Inflammatory macrophage (primary cell): ENCODE results near the gene RSRC1.
A peak's percentile ranks its signal among the peaks of the same experiment; 100 is the strongest.
"Not testable (repeated sequence)": the region's sequence is repeated elsewhere in the genome, so short reads cannot be mapped to it uniquely, and the experiment has no call there.

Experiments used
- DNase-seq, 2 donors: peaks; one replicate each; pipeline ENCODE4 v3.0.0-alpha.2; 2020 to 2022

RSRC1 gene

GRCh38 chr3:158330870-158331269 is 221.0 kb downstream of the RSRC1 start:
- peak; percentile 54 to 76 for DNase-seq

- peak; percentile 12 to 62 for DNase-seq
These were observed 223.8 kb downstream of the RSRC1 start for GRCh38 chr3:158333736-158334135.

DNA sequence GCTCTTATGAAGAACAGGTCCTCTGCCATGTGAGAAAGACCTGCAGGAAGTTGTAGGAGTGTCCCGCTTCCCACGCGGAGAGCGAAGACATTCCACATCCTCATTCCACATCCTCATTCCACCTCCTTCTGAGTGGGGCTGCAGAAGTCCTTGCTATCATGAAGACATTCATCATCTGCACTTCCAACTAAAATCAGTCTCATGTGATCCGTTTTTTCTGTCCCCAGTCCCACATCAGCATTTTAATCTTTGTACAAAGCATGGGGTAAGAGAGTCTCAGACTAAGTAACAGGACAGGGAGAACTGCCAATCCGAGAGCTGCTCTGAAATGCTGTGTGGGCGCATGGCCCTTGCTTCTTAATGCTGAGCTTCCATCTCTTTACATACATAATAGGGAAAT is 227.2 kb downstream of the RSRC1 start:
- peak; percentile 96 to 98 for DNase-seq

- no peak for DNase-seq
These were observed 229.7 kb downstream of the RSRC1 start for GRCh38 chr3:158339638-158340037.

GRCh38 chr3:158340951-158341350 is 231.1 kb downstream of the RSRC1 start:
- DNase-seq, result not testable (repeated sequence)

DNA sequence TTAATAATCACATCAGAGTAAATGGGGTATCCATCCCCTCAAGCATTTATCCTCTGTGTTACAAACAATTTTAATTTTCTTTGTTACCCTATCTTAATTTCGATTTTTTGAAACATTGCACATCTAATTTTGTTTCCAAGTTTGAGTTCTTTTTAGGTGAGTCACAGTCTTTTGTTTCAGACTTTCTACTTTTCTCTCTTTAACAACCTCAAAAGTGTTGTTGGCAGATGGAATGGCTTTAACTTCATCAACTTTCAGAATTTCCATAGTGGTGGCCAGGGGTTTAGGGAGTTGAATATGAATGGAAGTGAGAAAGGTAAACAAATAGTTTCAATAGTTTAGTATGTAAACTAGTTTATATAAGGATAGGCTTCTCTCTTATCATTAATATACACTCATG is 238.1 kb downstream of the RSRC1 start:
- no peak for DNase-seq

- DNase-seq, result no peak
These were observed 241.1 kb downstream of the RSRC1 start for GRCh38 chr3:158350971-158351370.

GRCh38 chr3:158352551-158352950 is 242.7 kb downstream of the RSRC1 start:
- DNase-seq, result peak; percentile 93

DNA sequence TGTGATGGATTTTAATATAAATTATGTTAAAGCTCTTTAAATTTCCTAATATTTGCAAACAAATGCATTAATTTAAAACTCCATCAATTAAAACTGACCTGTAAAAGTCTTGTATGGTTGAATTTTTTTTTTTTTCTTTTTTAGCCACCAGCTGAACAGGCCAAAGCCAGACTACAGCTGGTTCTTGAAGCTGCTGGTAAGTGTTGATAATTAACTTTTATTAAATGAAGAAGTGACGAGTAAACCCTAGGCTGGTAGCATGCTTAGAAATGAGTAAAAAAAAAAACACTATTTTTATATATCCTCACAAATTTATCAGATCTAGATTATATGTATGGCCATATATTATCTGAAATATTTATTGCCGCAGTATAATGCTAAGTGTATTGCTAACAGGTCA is 244.8 kb downstream of the RSRC1 start:
- peak in 1 of 2 donors; percentile 1 for DNase-seq

DNA sequence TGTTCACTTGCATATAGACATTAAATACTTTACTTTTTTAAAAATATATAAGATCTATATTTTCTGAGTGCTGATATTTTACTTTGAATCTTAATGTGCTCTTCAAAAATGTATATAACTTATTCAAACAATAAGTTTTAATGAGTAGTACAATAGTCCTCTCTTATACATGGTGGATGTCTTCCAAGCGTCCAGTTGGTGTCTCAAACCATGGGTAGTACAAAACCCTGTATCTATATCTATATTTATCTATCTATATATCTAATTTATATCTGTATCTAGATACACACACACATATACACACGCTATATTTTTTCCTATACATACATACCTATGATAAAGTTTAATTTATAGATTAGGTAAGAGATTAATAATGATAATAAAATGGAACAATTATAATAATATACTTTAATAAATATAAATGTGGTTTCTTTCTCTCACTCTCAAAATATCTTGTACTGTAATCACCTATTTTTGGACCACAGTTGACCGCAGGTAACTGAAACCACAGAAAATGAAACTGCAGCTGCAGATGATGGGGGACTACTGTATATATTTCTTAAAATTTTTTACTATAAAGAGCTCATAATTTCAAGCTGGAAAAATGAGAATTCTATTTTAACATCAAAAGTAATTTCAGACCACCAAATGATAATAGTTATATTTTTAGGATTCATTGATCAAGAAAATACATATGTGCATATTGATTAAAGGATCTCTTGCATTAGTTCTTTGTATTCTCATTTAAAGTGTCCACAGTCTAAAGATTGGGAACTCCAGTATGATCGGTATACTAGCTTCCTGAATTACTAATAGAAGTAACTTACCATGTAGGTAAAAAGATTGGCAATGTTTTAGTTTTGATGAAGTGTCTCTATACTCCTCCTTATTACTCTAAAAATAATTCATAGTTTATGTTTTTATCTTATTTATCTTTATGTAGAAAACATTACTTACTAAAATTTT is 246.0 kb downstream of the RSRC1 start:
- DNase-seq, result peak in 1 of 2 donors; percentile 2

- no peak for DNase-seq
These were observed 249.4 kb downstream of the RSRC1 start for GRCh38 chr3:158359339-158359738.

- DNase-seq, result no peak
These were observed 251.0 kb downstream of the RSRC1 start for GRCh38 chr3:158360756-158361448.

- DNase-seq, result no peak
These were observed 258.4 kb downstream of the RSRC1 start for GRCh38 chr3:158368271-158368670.

- no peak for DNase-seq
These were observed 259.4 kb downstream of the RSRC1 start for GRCh38 chr3:158369279-158369678.

- DNase-seq, result peak in 1 of 2 donors; percentile 10
These were observed 269.6 kb downstream of the RSRC1 start for GRCh38 chr3:158379517-158379916.

- no peak for DNase-seq
These were observed 271.5 kb downstream of the RSRC1 start for GRCh38 chr3:158381262-158381868.

DNA sequence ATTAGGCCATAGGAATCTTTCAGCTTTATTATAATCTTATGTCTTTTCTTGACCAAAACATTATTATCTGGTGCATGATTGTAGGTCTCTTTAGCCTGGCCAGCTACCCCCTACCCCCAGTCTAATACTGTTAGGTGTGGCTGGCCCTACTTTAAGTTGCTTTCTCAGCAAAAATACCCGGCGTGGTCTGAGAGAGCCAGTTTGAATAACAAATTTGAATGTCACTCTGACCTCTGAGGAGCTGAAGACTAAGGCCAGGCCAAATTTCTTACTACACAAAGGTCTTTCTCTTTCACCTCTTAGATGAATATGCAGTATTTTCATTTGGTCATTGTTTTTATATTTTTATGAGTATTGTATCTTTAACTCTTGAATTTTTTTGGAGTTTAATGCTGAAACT is 272.6 kb downstream of the RSRC1 start:
- no peak for DNase-seq

DNA sequence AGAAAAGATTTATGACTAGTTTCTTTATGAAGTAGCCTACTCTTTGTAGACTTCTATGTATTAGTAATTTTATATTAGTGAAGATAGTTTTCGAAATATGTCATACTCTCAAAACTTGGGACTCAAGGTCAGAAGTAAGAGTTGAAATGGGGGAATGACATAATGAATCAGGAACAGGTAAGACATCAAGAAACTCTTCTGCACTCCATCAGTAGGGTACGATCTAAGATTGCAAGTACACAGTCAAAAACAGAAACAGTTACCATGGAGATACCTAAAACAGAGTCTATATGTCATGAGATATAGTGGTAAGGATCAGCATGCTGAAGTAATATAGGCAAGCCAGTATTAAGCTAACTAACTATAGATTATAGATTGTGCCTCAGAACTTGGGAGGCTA is 274.1 kb downstream of the RSRC1 start:
- DNase-seq, result no peak

GRCh38 chr3:158395421-158395820 is 285.5 kb downstream of the RSRC1 start:
- no peak for DNase-seq

- DNase-seq, result no peak
These were observed 292.7 kb downstream of the RSRC1 start for GRCh38 chr3:158402590-158402989.

GRCh38 chr3:158403013-158403412 is 293.1 kb downstream of the RSRC1 start:
- DNase-seq, result no peak

DNA sequence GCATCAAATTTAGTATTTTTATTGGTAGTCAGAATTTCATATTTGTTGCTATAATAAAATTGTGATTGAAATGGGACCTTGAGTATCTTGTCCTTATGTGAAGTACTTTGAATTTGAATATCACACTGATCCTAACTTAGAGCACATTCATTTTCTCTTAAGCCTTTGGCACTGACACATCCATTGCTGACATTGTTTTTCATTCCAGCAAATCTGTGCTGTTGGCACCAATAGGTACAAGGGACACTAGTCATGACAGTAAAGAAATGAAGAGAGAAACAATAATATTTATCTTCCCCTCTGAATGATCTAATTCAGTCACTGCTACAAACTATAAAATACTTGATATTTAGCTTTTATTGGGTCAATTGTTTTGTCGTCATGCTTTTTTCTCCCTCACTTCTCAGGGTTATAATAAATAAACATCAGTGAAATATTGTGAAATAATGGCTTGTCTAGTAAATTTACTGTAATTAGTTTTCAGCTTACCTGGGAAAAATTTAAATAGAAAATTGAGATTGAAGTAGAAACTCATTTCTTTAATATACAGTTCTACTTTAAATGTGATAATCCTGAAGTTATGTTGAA is 294.3 kb downstream of the RSRC1 start:
- no peak for DNase-seq

DNA sequence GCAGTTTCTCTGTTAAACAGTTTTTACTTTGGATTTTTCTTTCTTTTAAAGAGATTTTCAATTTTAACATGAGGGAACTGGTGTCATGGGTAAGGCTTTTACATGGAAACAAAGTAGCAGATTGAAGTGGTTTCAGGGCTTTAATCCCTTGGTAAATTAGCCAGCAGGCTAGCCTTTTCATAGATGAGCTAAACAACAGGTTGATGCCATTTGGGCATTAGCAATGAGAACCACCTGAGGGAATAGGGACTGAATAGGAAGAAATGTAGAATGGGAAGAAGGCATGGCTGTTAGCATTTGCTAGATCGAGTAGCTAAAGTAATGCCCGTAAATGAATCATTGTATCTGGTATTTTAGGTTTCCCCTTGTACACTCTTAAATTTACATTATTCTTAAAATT is 295.6 kb downstream of the RSRC1 start:
- DNase-seq, result no peak
